ENCODE measurements around the gene IFITM1.
A peak's percentile ranks its signal among the peaks of the same experiment; 100 is the strongest.
"Not testable (repeated sequence)": the region's sequence is repeated elsewhere in the genome, so short reads cannot be mapped to it uniquely, and the experiment has no call there.

The IFITM1 gene

GRCh38 chr11:313787-314553 lies at the start of gene IFITM1:
TSS of gene IFITM1 (plus strand) at chr11:314040. CDS start at chr11:314171, 131 bp downstream.
- H3K27ac Mint-ChIP-seq: peak within 1 kb of the TSS; percentile 98
- peaks cover 30% of the 10 kb centered on the region for H3K36me3 Mint-ChIP-seq (ENCODE audit: low read depth)
- H3K9me3 Mint-ChIP-seq: no peaks in the 10 kb centered on the region
- H3K27me3 Mint-ChIP-seq: no peaks in the 10 kb centered on the region
- peaks cover 50% of the 10 kb centered on the region for H3K4me1 Mint-ChIP-seq (ENCODE audit: low read depth)
- H3K4me3 Mint-ChIP-seq: peak within 1 kb of the TSS; percentile 99

- Mint-ChIP-seq H3K36me3 (ENCODE audit: low read depth) (no peaks in the 10 kb centered on the region), H3K9me3 (no peaks in the 10 kb centered on the region), H3K27me3 (no peaks in the 10 kb centered on the region), H3K4me3 (peak overlapping the region; percentile 72), H3K27ac (peak overlapping the region; percentile 96), H3K4me1 (ENCODE audit: low read depth) (peaks cover 51% of the 10 kb centered on the region)
Measured at GRCh38 chr11:266676-267439, 47.0 kb upstream of the IFITM1 start.

- H3K27ac Mint-ChIP-seq: peak overlapping the region; percentile 95
- no peaks in the 10 kb centered on the region for H3K36me3 Mint-ChIP-seq (ENCODE audit: low read depth)
- peaks cover 47% of the 10 kb centered on the region for H3K4me1 Mint-ChIP-seq (ENCODE audit: low read depth)
- H3K27me3 Mint-ChIP-seq: no peaks in the 10 kb centered on the region
- H3K4me3 Mint-ChIP-seq: peak overlapping the region; percentile 92
- no peaks in the 10 kb centered on the region for H3K9me3 Mint-ChIP-seq
Measured at GRCh38 chr11:267491-267994, 46.3 kb upstream of the IFITM1 start.

- Mint-ChIP-seq H3K27ac (peak overlapping the region; percentile 95), H3K4me1 (ENCODE audit: low read depth) (peaks cover 47% of the 10 kb centered on the region), H3K4me3 (peak overlapping the region; percentile 92)
- not testable (repeated sequence) for H3K36me3 Mint-ChIP-seq (ENCODE audit: low read depth); H3K27me3 Mint-ChIP-seq; H3K9me3 Mint-ChIP-seq
Measured at GRCh38 chr11:268716-269145, 45.1 kb upstream of the IFITM1 start.

- Mint-ChIP-seq H3K4me3 (peak overlapping the region; percentile 92), H3K27me3 (no peaks in the 10 kb centered on the region), H3K27ac (peak overlapping the region; percentile 95), H3K36me3 (ENCODE audit: low read depth) (no peaks in the 10 kb centered on the region), H3K4me1 (ENCODE audit: low read depth) (peaks cover 46% of the 10 kb centered on the region), H3K9me3 (no peaks in the 10 kb centered on the region)
Measured at GRCh38 chr11:269146-269890, 44.5 kb upstream of the IFITM1 start.

- H3K4me3 Mint-ChIP-seq: no peak overlapping the region
- H3K9me3 Mint-ChIP-seq: no peaks in the 10 kb centered on the region
- H3K4me1 Mint-ChIP-seq (ENCODE audit: low read depth): peaks cover 44% of the 10 kb centered on the region
- H3K27ac Mint-ChIP-seq: no peak overlapping the region
- no peaks in the 10 kb centered on the region for H3K27me3 Mint-ChIP-seq
- H3K36me3 Mint-ChIP-seq (ENCODE audit: low read depth): no peaks in the 10 kb centered on the region
Measured at GRCh38 chr11:270451-271318, 43.2 kb upstream of the IFITM1 start.

GRCh38 chr11:271319-271715 lies 42.5 kb upstream of the IFITM1 start:
- Mint-ChIP-seq H3K27ac (no peak overlapping the region), H3K36me3 (ENCODE audit: low read depth) (no peaks in the 10 kb centered on the region), H3K4me1 (ENCODE audit: low read depth) (peaks cover 44% of the 10 kb centered on the region), H3K4me3 (no peak overlapping the region), H3K9me3 (peaks cover 5% of the 10 kb centered on the region), H3K27me3 (no peaks in the 10 kb centered on the region)

GRCh38 chr11:272195-272930 lies 41.5 kb upstream of the IFITM1 start:
- Mint-ChIP-seq H3K4me1 (ENCODE audit: low read depth) (peaks cover 42% of the 10 kb centered on the region), H3K4me3 (no peak overlapping the region), H3K36me3 (ENCODE audit: low read depth) (peaks cover 6% of the 10 kb centered on the region), H3K27ac (no peak overlapping the region), H3K9me3 (peaks cover 12% of the 10 kb centered on the region), H3K27me3 (no peaks in the 10 kb centered on the region)

GRCh38 chr11:272931-273198 lies 41.0 kb upstream of the IFITM1 start:
- Mint-ChIP-seq H3K27ac (no peak overlapping the region), H3K27me3 (peaks cover 4% of the 10 kb centered on the region), H3K4me3 (no peak overlapping the region), H3K9me3 (peaks cover 15% of the 10 kb centered on the region), H3K4me1 (ENCODE audit: low read depth) (peaks cover 42% of the 10 kb centered on the region), H3K36me3 (ENCODE audit: low read depth) (peaks cover 6% of the 10 kb centered on the region)

GRCh38 chr11:276219-276618 lies 37.6 kb upstream of the IFITM1 start:
- Mint-ChIP-seq H3K4me1 (ENCODE audit: low read depth) (peaks cover 32% of the 10 kb centered on the region), H3K9me3 (peaks cover 15% of the 10 kb centered on the region), H3K36me3 (ENCODE audit: low read depth) (peaks cover 6% of the 10 kb centered on the region), H3K27me3 (peaks cover 17% of the 10 kb centered on the region), H3K27ac (no peak overlapping the region), H3K4me3 (no peak overlapping the region)

- Mint-ChIP-seq H3K4me3 (peak within 1 kb of the TSS; percentile 72), H3K36me3 (ENCODE audit: low read depth) (peaks cover 6% of the 10 kb centered on the region), H3K9me3 (peaks cover 15% of the 10 kb centered on the region), H3K4me1 (ENCODE audit: low read depth) (peaks cover 48% of the 10 kb centered on the region), H3K27me3 (peaks cover 32% of the 10 kb centered on the region), H3K27ac (peak within 1 kb of the TSS; percentile 67)
Measured at GRCh38 chr11:278001-278951, 35.6 kb upstream of the IFITM1 start, which contains the start of gene NLRP6. TSS of gene NLRP6 (plus strand) at chr11:278407. CDS start at chr11:278570, 163 bp downstream.

GRCh38 chr11:279040-279965 lies 34.5 kb upstream of the IFITM1 start:
- peaks cover 15% of the 10 kb centered on the region for H3K9me3 Mint-ChIP-seq
- H3K27me3 Mint-ChIP-seq: peaks cover 32% of the 10 kb centered on the region
- H3K36me3 Mint-ChIP-seq (ENCODE audit: low read depth): peaks cover 6% of the 10 kb centered on the region
- H3K4me1 Mint-ChIP-seq (ENCODE audit: low read depth): peaks cover 55% of the 10 kb centered on the region
- H3K4me3 Mint-ChIP-seq: peak overlapping the region; percentile 72
- H3K27ac Mint-ChIP-seq: no peak overlapping the region

All from stimulated activated naive CD8-positive, alpha-beta T cell treated with anti-CD3 and anti-CD28 coated beads, Interleukin-15, Interleukin-2, amounts not matched to agents 100 ng/mL and 50 ng/mL, for 24 hours (primary cell).